Osteoblast (primary cell): Measurements from ENCODE around the gene ZNF296. TPM values are rescaled to one million over a fixed set of nuclear protein-coding genes. Genes with fewer than 3 reads are reported as not detected.
A peak's percentile ranks its signal among the peaks of the same experiment; 100 is the strongest.

Experiments
- DNase-seq: peaks from one replicate; pipeline ENCODE4 v3.0.0; 2011; ENCODE audit warnings: low spot score, mixed read lengths; ENCODE audit not compliant: insufficient read length; ENCODE audit errors: missing footprints
- H2AFZ ChIP-seq: 2 replicates; pipeline ENCODE4 v1.6.0; 2011; ENCODE audit warnings: mild to moderate bottlenecking, low read length
- H3K27ac ChIP-seq: 2 replicates; pipeline ENCODE4 v1.5.1; 2011; ENCODE audit warnings: mild to moderate bottlenecking, low read depth, low read length, moderate library complexity
- H3K27me3 ChIP-seq: 2 replicates; pipeline ENCODE4 v1.6.0; 2012; ENCODE audit warnings: mild to moderate bottlenecking, control low read depth, inconsistent platforms, low read length, moderate library complexity; ENCODE audit not compliant: insufficient read depth
- H3K36me3 ChIP-seq: 2 replicates; pipeline ENCODE4 v1.5.1; 2011; ENCODE audit warnings: mild to moderate bottlenecking, low read length, control low read depth, moderate library complexity; ENCODE audit not compliant: insufficient read depth
- H3K4me1 ChIP-seq: 2 replicates; pipeline ENCODE4 v1.5.1; 2011; ENCODE audit warnings: mild to moderate bottlenecking, low read length, control low read depth, moderate library complexity; ENCODE audit not compliant: insufficient read depth
- H3K4me2 ChIP-seq: 2 replicates; pipeline ENCODE4 v1.6.0; 2011; ENCODE audit warnings: mild to moderate bottlenecking, low read length; ENCODE audit not compliant: insufficient read depth
- H3K4me3 ChIP-seq: fragments of 200-600 bp; sonication (generic); 3 replicates; pipeline ENCODE4 v1.5.1; 2012; ENCODE audit warnings: mild to moderate bottlenecking, low read length, inconsistent platforms; ENCODE audit not compliant: insufficient read depth
- H3K79me2 ChIP-seq: 2 replicates; pipeline ENCODE4 v1.6.0; 2012; ENCODE audit warnings: mild to moderate bottlenecking, low read length, control low read depth, inconsistent platforms; ENCODE audit not compliant: insufficient read depth
- H3K9me3 ChIP-seq: 2 replicates; pipeline ENCODE4 v1.5.1; 2011; ENCODE audit warnings: low read depth, low read length, control low read depth
- H4K20me1 ChIP-seq: 2 replicates; pipeline ENCODE4 v1.6.0; 2012; ENCODE audit warnings: mild to moderate bottlenecking, low read length, control low read depth; ENCODE audit not compliant: insufficient read depth
- CTCF ChIP-seq: IDR thresholded peaks from 2 replicates; pipeline ENCODE4 v1.5.1; 2011; ENCODE audit warnings: mild to moderate bottlenecking, low read depth, low read length, moderate library complexity; ENCODE audit errors: extremely low read depth
- total RNA-seq: library from RNA; depleted of rRNA; stranded (reverse); fragments of >200 nt; gene quantifications from 2 replicates; pipeline ENCODE4 v1.2.3, GENCODE V29; 2012

Gene ZNF296
- total RNA-seq, 1 donor = not detected

- H3K4me3 ChIP-seq = peak overlapping the region; percentile 37
- H3K79me2 ChIP-seq = peaks cover 71% of the 10 kb centered on the region
- peaks cover 6% of the 10 kb centered on the region for H3K36me3 ChIP-seq
- no peaks in the 10 kb centered on the region for H3K9me3 ChIP-seq
- no peaks in the 10 kb centered on the region for H3K27me3 ChIP-seq
- H3K27ac ChIP-seq = peak overlapping the region; percentile 5
- H3K4me2 ChIP-seq = peak overlapping the region; percentile 97
- TF ChIP-seq CTCF = no peak
- H4K20me1 ChIP-seq = peaks cover 60% of the 10 kb centered on the region
- no peak overlapping the region for H2AFZ ChIP-seq
- no peak for DNase-seq
- H3K4me1 ChIP-seq = peaks cover 46% of the 10 kb centered on the region
Observed at GRCh38 chr19:45094707-45095106, 18.4 kb upstream of the ZNF296 start.

- peak overlapping the region; percentile 99 for H3K4me3 ChIP-seq
- peak overlapping the region; percentile 97 for H3K4me2 ChIP-seq
- no peak for TF ChIP-seq CTCF
- H3K9me3 ChIP-seq = no peaks in the 10 kb centered on the region
- H3K27ac ChIP-seq = peak overlapping the region; percentile 96
- peaks cover 54% of the 10 kb centered on the region for H4K20me1 ChIP-seq
- peaks cover 66% of the 10 kb centered on the region for H3K79me2 ChIP-seq
- H3K4me1 ChIP-seq = peaks cover 43% of the 10 kb centered on the region
- H3K36me3 ChIP-seq = peaks cover 8% of the 10 kb centered on the region
- no peak overlapping the region for H2AFZ ChIP-seq
- DNase-seq = no peak
- H3K27me3 ChIP-seq = no peaks in the 10 kb centered on the region
Observed at GRCh38 chr19:45094137-45094536, 17.9 kb upstream of the ZNF296 start.

GRCh38 chr19:45092747-45093678 is 16.7 kb upstream of the ZNF296 start, which contains the start of gene PPP1R37:
PPP1R37 (plus strand) TSS chr19:45093179; CDS start chr19:45093326, 147 bp downstream.
- H2AFZ ChIP-seq = peak within 1 kb of the TSS; percentile 91
- H3K4me3 ChIP-seq = peak within 1 kb of the TSS; percentile 99
- H3K9me3 ChIP-seq = no peaks in the 10 kb centered on the region
- peak within 1 kb of the TSS; percentile 97 for H3K4me2 ChIP-seq
- peaks cover 43% of the 10 kb centered on the region for H4K20me1 ChIP-seq
- H3K4me1 ChIP-seq = peaks cover 32% of the 10 kb centered on the region
- H3K27me3 ChIP-seq = no peaks in the 10 kb centered on the region
- TF ChIP-seq CTCF = peak; percentile 8
- H3K36me3 ChIP-seq = peaks cover 15% of the 10 kb centered on the region
- H3K79me2 ChIP-seq = peaks cover 62% of the 10 kb centered on the region
- peak; percentile 99 for DNase-seq
- peak within 1 kb of the TSS; percentile 96 for H3K27ac ChIP-seq
